WTC11 (cell line): ENCODE measurements around the gene CHTF18.

Experiments
- ATF1 ChIP-seq: sonication (generic); formaldehyde crosslinking; IDR thresholded peaks from 2 replicates; pipeline ENCODE4 v1.8.1; 2023; ENCODE audit warnings: mild to moderate bottlenecking, moderate library complexity, missing genetic modification reagents
- CTCF ChIP-seq: fragments of 200-600 bp; IDR thresholded peaks from 2 replicates; pipeline ENCODE4 v1.8.0; 2022; ENCODE audit warnings: antibody characterized with exemption
- FOXJ3 ChIP-seq: sonication (generic); formaldehyde crosslinking; IDR thresholded peaks from 2 replicates; pipeline ENCODE4 v1.9.0; 2021; ENCODE audit warnings: missing genetic modification reagents, mild to moderate bottlenecking, borderline replicate concordance
- MYBL2 ChIP-seq: sonication (generic); formaldehyde crosslinking; IDR thresholded peaks from 2 replicates; pipeline ENCODE4 v1.8.1; 2023; ENCODE audit warnings: mild to moderate bottlenecking, moderate library complexity, missing genetic modification reagents
- ZMAT4 ChIP-seq: fragments of 250-450 bp; sonication (Bioruptor Pico); IDR thresholded peaks from 2 replicates; pipeline ENCODE4 v1.9.0; 2021; ENCODE audit warnings: mild to moderate bottlenecking
- ZNF121 ChIP-seq: sonication (generic); formaldehyde crosslinking; IDR thresholded peaks from 2 replicates; pipeline ENCODE4 v1.8.0; 2023; ENCODE audit warnings: missing genetic modification reagents
- ZNF232 ChIP-seq: sonication (generic); formaldehyde crosslinking; IDR thresholded peaks from 2 replicates; pipeline ENCODE4 v1.8.0; 2022; ENCODE audit warnings: mild to moderate bottlenecking, missing genetic modification reagents
- ZNF281 ChIP-seq: sonication (generic); formaldehyde crosslinking; IDR thresholded peaks from 2 replicates; pipeline ENCODE4 v1.8.0; 2023; ENCODE audit warnings: mild to moderate bottlenecking, missing genetic modification reagents
- ZNF416 ChIP-seq: fragments of 250-450 bp; sonication (Bioruptor Pico); IDR thresholded peaks from 2 replicates; pipeline ENCODE4 v1.9.0; 2021; ENCODE audit warnings: mild to moderate bottlenecking, inconsistent platforms
- TF ChIP-seq, protein P1 (sequence below): fragments of 250-450 bp; sonication (Bioruptor Pico); IDR thresholded peaks from 2 replicates; pipeline ENCODE4 v2.1.2; 2022; ENCODE audit warnings: mild to moderate bottlenecking, moderate library complexity

- TF ChIP-seq ZNF281 (CRISPR knock-in tag), result no peak
- TF ChIP-seq, protein P1, sequence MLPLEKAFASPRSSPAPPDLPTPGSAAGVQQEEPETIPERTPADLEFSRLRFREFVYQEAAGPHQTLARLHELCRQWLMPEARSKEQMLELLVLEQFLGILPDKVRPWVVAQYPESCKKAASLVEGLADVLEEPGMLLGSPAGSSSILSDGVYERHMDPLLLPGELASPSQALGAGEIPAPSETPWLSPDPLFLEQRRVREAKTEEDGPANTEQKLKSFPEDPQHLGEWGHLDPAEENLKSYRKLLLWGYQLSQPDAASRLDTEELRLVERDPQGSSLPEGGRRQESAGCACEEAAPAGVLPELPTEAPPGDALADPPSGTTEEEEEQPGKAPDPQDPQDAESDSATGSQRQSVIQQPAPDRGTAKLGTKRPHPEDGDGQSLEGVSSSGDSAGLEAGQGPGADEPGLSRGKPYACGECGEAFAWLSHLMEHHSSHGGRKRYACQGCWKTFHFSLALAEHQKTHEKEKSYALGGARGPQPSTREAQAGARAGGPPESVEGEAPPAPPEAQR, result no peak
- no peak for TF ChIP-seq CTCF
- no peak for TF ChIP-seq ZNF232 (CRISPR knock-in tag)
- no peak for TF ChIP-seq MYBL2 (CRISPR knock-in tag)
- no peak for TF ChIP-seq ZNF416
- no peak for TF ChIP-seq ZMAT4 (CRISPR knock-in tag)
- TF ChIP-seq FOXJ3 (CRISPR knock-in tag), result no peak
- TF ChIP-seq ATF1 (CRISPR knock-in tag), result no peak
- no peak for TF ChIP-seq ZNF121 (CRISPR knock-in tag)
Measured at GRCh38 chr16:778909-779527, 9.4 kb upstream of the CHTF18 start.
